Loucy (cell line): ENCODE results near the gene TXLNG.

Source experiments
- H2AFZ ChIP-seq: fragments of 200-600 bp; sonication (generic); 2 replicates; pipeline ENCODE4 v1.6.0; 2016; ENCODE audit warnings: antibody characterized with exemption, mild to moderate bottlenecking, low read length, moderate library complexity
- H3F3A ChIP-seq: fragments of 200-600 bp; 2 replicates; pipeline ENCODE4 v1.6.0; 2016; ENCODE audit warnings: antibody characterized with exemption, low read depth, mild to moderate bottlenecking
- H3K27me3 ChIP-seq: fragments of 200-600 bp; sonication (generic); 2 replicates; pipeline ENCODE4 v1.6.1; 2014; ENCODE audit warnings: low read length, mild to moderate bottlenecking; ENCODE audit not compliant: insufficient read depth, poor library complexity, severe bottlenecking
- H3K36me3 ChIP-seq: fragments of 200-600 bp; sonication (generic); 2 replicates; pipeline ENCODE4 v1.6.1; 2016; ENCODE audit warnings: low read length; ENCODE audit not compliant: insufficient read depth
- H3K4me1 ChIP-seq: fragments of 200-600 bp; sonication (generic); 2 replicates; pipeline ENCODE4 v1.5.1; 2014; ENCODE audit warnings: low read length, mild to moderate bottlenecking; ENCODE audit not compliant: insufficient read depth, poor library complexity, severe bottlenecking
- H3K4me2 ChIP-seq: fragments of 200-600 bp; sonication (generic); 2 replicates; pipeline ENCODE4 v1.6.0; 2014; ENCODE audit warnings: antibody characterized with exemption, low read length, low read depth, mild to moderate bottlenecking; ENCODE audit not compliant: poor library complexity, severe bottlenecking
- H3K4me3 ChIP-seq: fragments of 200-600 bp; sonication (generic); 2 replicates; pipeline ENCODE4 v1.5.1; 2014; ENCODE audit warnings: low read length, mild to moderate bottlenecking, mixed read lengths; ENCODE audit not compliant: poor library complexity, severe bottlenecking
- H3K79me2 ChIP-seq: fragments of 200-600 bp; sonication (generic); 2 replicates; pipeline ENCODE4 v1.6.1; 2014; ENCODE audit warnings: low read length; ENCODE audit not compliant: insufficient read depth
- H3K9ac ChIP-seq: fragments of 200-600 bp; sonication (generic); 2 replicates; pipeline ENCODE4 v1.6.0; 2014; ENCODE audit warnings: mild to moderate bottlenecking, low read depth, low read length, moderate library complexity; ENCODE audit not compliant: poor library complexity, severe bottlenecking
- H3K9me2 ChIP-seq: fragments of 200-600 bp; sonication (generic); replicated peaks from 2 replicates; pipeline ENCODE4 v1.6.1; 2016; ENCODE audit warnings: low read depth, low read length, mixed read lengths
- H3K9me3 ChIP-seq: fragments of 200-600 bp; sonication (generic); 2 replicates; pipeline ENCODE4 v1.6.1; 2014; ENCODE audit warnings: mild to moderate bottlenecking, antibody characterized with exemption, low read length, low read depth; ENCODE audit not compliant: insufficient read depth
- H4K20me1 ChIP-seq: fragments of 200-600 bp; sonication (generic); 2 replicates; pipeline ENCODE4 v1.6.0; 2014; ENCODE audit warnings: antibody characterized with exemption, low read length, mild to moderate bottlenecking; ENCODE audit not compliant: insufficient read depth, poor library complexity, severe bottlenecking
- CTCF ChIP-seq: fragments of 200-600 bp; sonication (generic); conservative IDR thresholded peaks from 2 replicates; pipeline ENCODE4 v1.5.1; 2014; ENCODE audit warnings: mild to moderate bottlenecking, antibody characterized with exemption, low read length
- EZH2phosphoT487 ChIP-seq: fragments of 200-600 bp; IDR thresholded peaks from 2 replicates; pipeline ENCODE4 v1.6.1; 2018; ENCODE audit warnings: antibody characterized with exemption, mild to moderate bottlenecking, moderate library complexity, borderline replicate concordance

Gene TXLNG

GRCh38 chrX:16856744-16857143 is 70.5 kb downstream of the TXLNG start:
- no peak overlapping the region for H3K4me3 ChIP-seq
- TF ChIP-seq EZH2phosphoT487 (no peak), CTCF (no peak)
- H3K4me2 ChIP-seq, result no peak overlapping the region
- peaks cover 83% of the 10 kb centered on the region for H3K36me3 ChIP-seq
- H2AFZ ChIP-seq, result no peak overlapping the region
- peaks cover 87% of the 10 kb centered on the region for H3K79me2 ChIP-seq
- H3K27me3 ChIP-seq, result no peaks in the 10 kb centered on the region
- H3K4me1 ChIP-seq, result no peaks in the 10 kb centered on the region
- no peaks in the 10 kb centered on the region for H3F3A ChIP-seq
- peaks cover 45% of the 10 kb centered on the region for H4K20me1 ChIP-seq
- no peak overlapping the region for H3K9ac ChIP-seq
- no peaks in the 10 kb centered on the region for H3K9me2 ChIP-seq
- H3K9me3 ChIP-seq, result no peaks in the 10 kb centered on the region

GRCh38 chrX:16862829-16863228 is 76.6 kb downstream of the TXLNG start:
- H3K9me2 ChIP-seq, result no peaks in the 10 kb centered on the region
- H4K20me1 ChIP-seq, result peaks cover 79% of the 10 kb centered on the region
- no peaks in the 10 kb centered on the region for H3K27me3 ChIP-seq
- H3K36me3 ChIP-seq, result peaks cover 32% of the 10 kb centered on the region; the same call in 1 of the 2 replicates
- H3K9me3 ChIP-seq, result no peaks in the 10 kb centered on the region
- H3K4me1 ChIP-seq, result peaks cover 13% of the 10 kb centered on the region
- TF ChIP-seq EZH2phosphoT487 (no peak), CTCF (no peak)
- no peak overlapping the region for H3K4me3 ChIP-seq
- H2AFZ ChIP-seq, result no peak overlapping the region
- H3K4me2 ChIP-seq, result peak overlapping the region; percentile 35
- H3K9ac ChIP-seq, result no peak overlapping the region
- H3K79me2 ChIP-seq, result peaks cover 95% of the 10 kb centered on the region
- H3F3A ChIP-seq, result no peaks in the 10 kb centered on the region

GRCh38 chrX:16867947-16868346 is 81.7 kb downstream of the TXLNG start:
- Histone ChIP-seq H3K4me2 (peak overlapping the region; percentile 90), H2AFZ (no peak overlapping the region), H3K9me3 (no peaks in the 10 kb centered on the region), H3F3A (no peaks in the 10 kb centered on the region), H3K9me2 (no peaks in the 10 kb centered on the region), H3K4me3 (peak overlapping the region; percentile 89), H3K27me3 (no peaks in the 10 kb centered on the region), H3K79me2 (peaks cover 65% of the 10 kb centered on the region), H3K9ac (peak overlapping the region; percentile 85), H4K20me1 (peaks cover 57% of the 10 kb centered on the region), H3K36me3 (0 out of 2 replicates have a peak, but pooled peaks cover 4% of the 10 kb centered on the region), H3K4me1 (peaks cover 20% of the 10 kb centered on the region)
- TF ChIP-seq EZH2phosphoT487, result no peak
- TF ChIP-seq CTCF, result no peak
